Smooth muscle cell (in vitro differentiated cells): Measurements from ENCODE around the gene GTF2H4. TPM values are rescaled to one million over a fixed set of nuclear protein-coding genes. Genes with fewer than 3 reads are reported as not detected.

Experiments used
- DNase-seq: peaks from one replicate; lab custom pipeline; 2025; ENCODE audit not compliant: unreplicated experiment; lab: John Stamatoyannopoulos, UW
- H2AFZ ChIP-seq: fragments of 200-600 bp; sonication (generic); 2 replicates; pipeline ENCODE4 v1.6.0; 2016; ENCODE audit warnings: antibody characterized with exemption, low read depth, mild to moderate bottlenecking
- H3F3A ChIP-seq: fragments of 200-600 bp; sonication (generic); 2 replicates; pipeline ENCODE4 v1.6.0; 2017; ENCODE audit warnings: antibody characterized with exemption, low read depth
- H3K27ac ChIP-seq: fragments of 200-600 bp; sonication (generic); 2 replicates; pipeline ENCODE4 v1.5.1; 2016; ENCODE audit warnings: low read depth, mild to moderate bottlenecking
- H3K27me3 ChIP-seq: fragments of 200-600 bp; sonication (generic); 2 replicates; pipeline ENCODE4 v1.6.1; 2016; ENCODE audit warnings: low read depth, mild to moderate bottlenecking
- H3K36me3 ChIP-seq: fragments of 200-600 bp; sonication (generic); 2 replicates; pipeline ENCODE4 v1.5.1; 2016; ENCODE audit warnings: low read depth
- H3K4me1 ChIP-seq: fragments of 200-600 bp; sonication (generic); 2 replicates; pipeline ENCODE4 v1.5.1; 2016; ENCODE audit warnings: low read depth
- H3K4me2 ChIP-seq: fragments of 200-600 bp; sonication (generic); 2 replicates; pipeline ENCODE4 v1.6.0; 2016; ENCODE audit warnings: mild to moderate bottlenecking
- H3K4me3 ChIP-seq: fragments of 200-600 bp; sonication (generic); 2 replicates; pipeline ENCODE4 v1.5.1; 2016; ENCODE audit warnings: mild to moderate bottlenecking
- H3K79me2 ChIP-seq: fragments of 200-600 bp; sonication (generic); 2 replicates; pipeline ENCODE4 v1.6.0; 2016; ENCODE audit warnings: low read depth, mild to moderate bottlenecking
- H3K9ac ChIP-seq: fragments of 200-600 bp; sonication (generic); 2 replicates; pipeline ENCODE4 v1.6.0; 2016; ENCODE audit warnings: low read depth
- H3K9me3 ChIP-seq: fragments of 200-600 bp; sonication (generic); replicated peaks from 2 replicates; pipeline ENCODE4 v1.5.1; 2016; ENCODE audit warnings: low read depth
- H4K20me1 ChIP-seq: fragments of 200-600 bp; sonication (generic); 2 replicates; pipeline ENCODE4 v1.6.0; 2016; ENCODE audit warnings: low read depth
- WGBS: methylation state at CpG from one replicate; pipeline ENCODE4 v1.1.7; 2016; ENCODE audit warnings: low lambda C conversion rate; 5-methylcytosine and 5-hydroxymethylcytosine counted together
- polyA plus RNA-seq: library from polyadenylated mRNA; unstranded; fragments of >200 nt; fragmentation: Nextera tagmentation; extraction: Ambion mirVana; gene quantifications from 2 replicates; pipeline ENCODE4 v1.2.1, GENCODE V29; 2016
- total RNA-seq: library from RNA; depleted of rRNA; stranded (reverse); fragments of >200 nt; gene quantifications from 2 replicates; pipeline ENCODE4 v1.2.3, GENCODE V29; 2014
- TF ChIP-seq, protein P1 (sequence below): fragments of 200-600 bp; sonication (generic); IDR thresholded peaks from 2 replicates; pipeline ENCODE4 v1.5.1; 2017; ENCODE audit warnings: borderline replicate concordance, mild to moderate bottlenecking, antibody characterized with exemption; ENCODE audit not compliant: insufficient read depth, poor library complexity, severe bottlenecking

GTF2H4 gene
- total and polyA plus RNA-seq, 2 experiments from 2014 or later: 9.5 to 15.6 TPM

DNA sequence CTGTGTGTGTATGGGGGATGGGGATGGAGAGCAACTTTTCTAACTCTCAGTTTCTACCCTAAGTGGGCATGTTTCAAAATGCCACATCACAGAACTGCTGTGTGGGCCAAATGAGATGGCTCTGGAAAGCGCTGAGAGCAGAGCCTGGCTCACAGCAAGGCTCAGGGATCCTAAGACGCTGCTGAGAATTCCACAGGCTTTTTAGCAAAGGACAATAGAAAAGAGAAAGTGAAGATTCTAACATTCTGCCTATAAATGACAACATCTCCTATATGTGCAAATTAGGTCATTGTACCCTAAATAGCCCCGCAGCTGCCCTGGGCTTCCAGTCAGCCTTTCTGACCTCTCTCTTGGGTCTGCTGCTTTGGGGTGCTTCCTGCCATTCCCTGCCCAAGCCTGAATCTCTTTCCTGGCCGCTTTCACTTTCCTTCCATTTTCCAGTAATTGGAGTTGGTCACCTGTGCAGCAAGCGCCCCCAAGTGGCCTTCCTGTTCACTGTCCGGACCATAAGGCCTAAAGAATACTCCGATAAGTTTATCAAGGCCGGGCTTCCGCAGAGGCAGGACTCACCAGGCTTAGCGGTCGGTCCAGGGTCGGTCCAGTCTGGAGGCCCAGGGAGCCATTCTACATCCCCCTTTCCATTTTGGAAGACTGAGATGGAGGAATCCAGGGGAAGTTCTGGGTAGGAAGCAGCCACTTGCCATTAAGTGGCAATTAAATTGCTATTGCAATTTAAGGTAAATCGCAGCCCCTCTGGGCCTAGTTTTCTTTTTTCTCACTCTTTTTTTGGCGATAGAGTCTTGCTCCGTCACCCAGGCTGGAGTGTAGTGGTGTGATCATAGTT is 30.4 kb upstream of the GTF2H4 start:
- Histone ChIP-seq H3K4me2 (peak overlapping the region; percentile 82), H3K27me3 (no peaks in the 10 kb centered on the region), H3K79me2 (no peaks in the 10 kb centered on the region), H2AFZ (peak overlapping the region; percentile 63), H3K36me3 (no peaks in the 10 kb centered on the region), H3K4me3 (peak overlapping the region; percentile 44), H3K4me1 (peaks cover 32% of the 10 kb centered on the region), H3F3A (peaks cover 9% of the 10 kb centered on the region), H4K20me1 (no peaks in the 10 kb centered on the region), H3K27ac (peak overlapping the region; percentile 8), H3K9ac (no peak overlapping the region), H3K9me3 (no peaks in the 10 kb centered on the region)
- TF ChIP-seq, protein P1, sequence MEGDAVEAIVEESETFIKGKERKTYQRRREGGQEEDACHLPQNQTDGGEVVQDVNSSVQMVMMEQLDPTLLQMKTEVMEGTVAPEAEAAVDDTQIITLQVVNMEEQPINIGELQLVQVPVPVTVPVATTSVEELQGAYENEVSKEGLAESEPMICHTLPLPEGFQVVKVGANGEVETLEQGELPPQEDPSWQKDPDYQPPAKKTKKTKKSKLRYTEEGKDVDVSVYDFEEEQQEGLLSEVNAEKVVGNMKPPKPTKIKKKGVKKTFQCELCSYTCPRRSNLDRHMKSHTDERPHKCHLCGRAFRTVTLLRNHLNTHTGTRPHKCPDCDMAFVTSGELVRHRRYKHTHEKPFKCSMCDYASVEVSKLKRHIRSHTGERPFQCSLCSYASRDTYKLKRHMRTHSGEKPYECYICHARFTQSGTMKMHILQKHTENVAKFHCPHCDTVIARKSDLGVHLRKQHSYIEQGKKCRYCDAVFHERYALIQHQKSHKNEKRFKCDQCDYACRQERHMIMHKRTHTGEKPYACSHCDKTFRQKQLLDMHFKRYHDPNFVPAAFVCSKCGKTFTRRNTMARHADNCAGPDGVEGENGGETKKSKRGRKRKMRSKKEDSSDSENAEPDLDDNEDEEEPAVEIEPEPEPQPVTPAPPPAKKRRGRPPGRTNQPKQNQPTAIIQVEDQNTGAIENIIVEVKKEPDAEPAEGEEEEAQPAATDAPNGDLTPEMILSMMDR: peak; percentile 88
- peak; percentile 44 for DNase-seq
- 22% methylated on average over 15 of the region's 15 CpGs for WGBS

DNA sequence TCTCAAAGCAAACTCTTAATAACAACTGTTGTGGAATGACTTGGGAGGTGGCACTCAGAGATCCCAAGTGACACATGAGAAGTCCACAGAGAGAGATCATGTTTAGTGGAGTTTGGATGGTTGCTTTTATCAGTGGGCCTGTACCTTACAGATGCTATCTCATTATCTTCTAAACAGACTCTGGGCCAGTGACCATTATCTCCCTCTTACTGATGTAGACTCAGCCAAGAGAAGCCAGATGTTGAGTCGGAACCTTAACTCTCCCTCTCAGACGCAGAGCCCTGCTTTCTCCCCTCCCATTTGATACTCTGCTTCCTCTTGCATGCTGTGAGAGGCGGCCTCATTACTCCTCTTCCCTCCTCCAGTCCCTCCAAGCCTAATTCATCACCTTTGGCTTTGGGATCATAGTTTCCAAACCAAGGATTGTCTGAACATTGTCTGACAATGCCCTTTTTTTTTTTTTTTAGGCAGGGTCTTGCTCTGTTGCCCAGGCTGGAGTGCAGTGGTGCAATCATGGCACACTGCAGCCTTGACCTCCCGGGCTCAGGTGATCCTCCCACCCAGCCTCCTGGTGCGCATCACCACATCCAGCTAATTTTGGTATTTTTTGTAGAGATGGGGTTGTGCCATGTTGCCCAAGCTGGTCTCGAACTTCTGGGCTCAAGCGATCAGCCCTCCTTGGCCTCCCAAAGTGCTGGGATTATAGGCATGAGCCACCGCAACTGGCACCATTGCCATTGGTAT is 28.2 kb upstream of the GTF2H4 start:
- H3K4me1 ChIP-seq: peaks cover 37% of the 10 kb centered on the region
- no peak overlapping the region for H2AFZ ChIP-seq
- H3K27me3 ChIP-seq: no peaks in the 10 kb centered on the region
- no peaks in the 10 kb centered on the region for H3K9me3 ChIP-seq
- no peak for DNase-seq
- H3K27ac ChIP-seq: no peak overlapping the region
- peaks cover 18% of the 10 kb centered on the region for H3F3A ChIP-seq
- WGBS: 76% methylated on average over 8 of the region's 8 CpGs
- H3K36me3 ChIP-seq: no peaks in the 10 kb centered on the region
- TF ChIP-seq, protein P1: no peak
- no peak overlapping the region for H3K4me3 ChIP-seq
- H3K79me2 ChIP-seq: peaks cover 5% of the 10 kb centered on the region
- no peak overlapping the region for H3K4me2 ChIP-seq
- no peak overlapping the region for H3K9ac ChIP-seq
- no peaks in the 10 kb centered on the region for H4K20me1 ChIP-seq

DNA sequence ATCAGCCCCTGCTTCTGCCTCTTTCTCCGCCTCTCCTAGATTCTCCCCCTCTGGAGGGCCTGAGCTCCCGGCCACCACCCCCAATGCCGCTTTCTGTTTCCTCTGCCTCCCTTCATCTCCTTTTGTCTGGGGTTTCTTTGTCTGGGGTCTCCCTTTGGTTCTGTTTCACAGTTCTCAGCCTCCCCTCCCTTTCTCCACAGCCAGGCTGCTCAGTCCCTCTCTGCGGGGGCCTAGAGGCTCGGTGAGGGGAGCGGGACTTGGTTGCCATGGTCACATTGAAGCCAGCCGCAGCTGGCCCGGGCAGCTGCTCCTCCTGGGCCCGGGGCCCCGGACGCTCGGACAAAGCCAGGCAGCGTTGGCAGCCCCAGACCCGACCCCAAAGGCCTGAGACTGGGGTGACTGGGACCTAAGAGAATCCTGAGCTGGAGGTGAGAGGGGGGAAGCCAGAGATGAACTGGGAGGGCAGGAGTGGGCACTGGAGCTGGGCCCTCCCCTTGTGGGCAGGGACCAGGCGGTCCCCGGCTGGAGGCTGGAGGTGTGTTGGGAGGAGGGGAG is 27.2 kb upstream of the GTF2H4 start:
- H3K4me1 ChIP-seq: peaks cover 46% of the 10 kb centered on the region
- TF ChIP-seq, protein P1: no peak
- 34% methylated on average over 16 of the region's 16 CpGs for WGBS
- no peaks in the 10 kb centered on the region for H3K27me3 ChIP-seq
- H3K79me2 ChIP-seq: peaks cover 14% of the 10 kb centered on the region
- no peak for DNase-seq
- no peaks in the 10 kb centered on the region for H3K36me3 ChIP-seq
- peak overlapping the region; percentile 71 for H2AFZ ChIP-seq
- H3K4me2 ChIP-seq: peak overlapping the region; percentile 72
- peaks cover 9% of the 10 kb centered on the region for H4K20me1 ChIP-seq
- no peaks in the 10 kb centered on the region for H3K9me3 ChIP-seq
- peaks cover 18% of the 10 kb centered on the region for H3F3A ChIP-seq
- no peak overlapping the region for H3K27ac ChIP-seq
- no peak overlapping the region for H3K9ac ChIP-seq
- H3K4me3 ChIP-seq: no peak overlapping the region
